Panc1 (cell line): ENCODE data around the gene BCO1. TPM values are rescaled to one million over a fixed set of nuclear protein-coding genes. Genes with fewer than 3 reads are reported as not detected.

Source experiments
- ATAC-seq: fragments of 200-7000 bp; cut with Tn5 transposase; 2 replicates; pipeline ENCODE4 v1.9.1; 2020; ENCODE audit warnings: mild to moderate bottlenecking, moderate library complexity
- BruUV-seq: library from RNA; stranded (reverse); fragments of 400-500 nt; replicated peaks from 2 replicates; lab custom pipeline; 2021; lab: Mats Ljungman, UMichigan
- CTCF ChIA-PET: fragments of 300-600 bp; sonication (Branson Sonifier 250); formaldehyde crosslinking; loops from one replicate; lab custom pipeline; 2022; ENCODE audit warnings: antibody characterized with exemption; lab: Charles Lee
- POLR2A ChIA-PET: fragments of 300-600 bp; sonication (Branson Sonifier 250); formaldehyde crosslinking; loops from one replicate; lab custom pipeline; 2022; ENCODE audit warnings: antibody characterized with exemption; lab: Charles Lee
- DNase-seq: peaks from one replicate; pipeline ENCODE4 v3.0.0-alpha.2; 2010; ENCODE audit warnings: low read depth, low spot score
- H3K27ac ChIP-seq: 2 replicates; pipeline ENCODE4 v1.5.1; 2011; ENCODE audit warnings: mild to moderate bottlenecking, low read length, inconsistent platforms
- H3K27me3 ChIP-seq: fragments of 200-500 bp; sonication (Bioruptor generic); 2 replicates; pipeline ENCODE4 v1.6.0; 2014; ENCODE audit warnings: low read length, inconsistent platforms; ENCODE audit not compliant: control insufficient read depth, insufficient read depth
- H3K36me3 ChIP-seq: fragments of 200-500 bp; sonication (Bioruptor generic); 2 replicates; pipeline ENCODE4 v1.5.1; 2014; ENCODE audit warnings: inconsistent platforms, mild to moderate bottlenecking, low read length, moderate library complexity; ENCODE audit not compliant: control insufficient read depth, insufficient read depth
- H3K4me1 ChIP-seq: 2 replicates; pipeline ENCODE4 v1.5.1; 2011; ENCODE audit warnings: inconsistent platforms, mild to moderate bottlenecking, low read length, moderate library complexity; ENCODE audit not compliant: control insufficient read depth, insufficient read depth
- H3K4me3 ChIP-seq, 2 experiments: 2 replicates each; pipeline ENCODE4 v1.5.1; 2011 to 2012; ENCODE audit warnings: low read depth in 2 of 2, low read length in 2 of 2, mild to moderate bottlenecking in 2 of 2, inconsistent platforms in 1 of 2, moderate library complexity in 1 of 2
- H3K9me3 ChIP-seq: fragments of 200-500 bp; sonication (Bioruptor generic); 2 replicates; pipeline ENCODE4 v1.5.1; 2014; ENCODE audit warnings: low read depth, mild to moderate bottlenecking, inconsistent platforms, low read length, moderate library complexity; ENCODE audit not compliant: control insufficient read depth, insufficient read depth
- CTCF ChIP-seq: fragments of 450-650 bp; IDR thresholded peaks from 2 replicates; pipeline ENCODE4 v1.5.1; 2017; ENCODE audit warnings: mild to moderate bottlenecking
- POLR2AphosphoS5 ChIP-seq: IDR thresholded peaks from 2 replicates; pipeline ENCODE4 v1.6.1; 2012; ENCODE audit warnings: mild to moderate bottlenecking, low read depth, low read length, moderate library complexity
- SIN3A ChIP-seq: IDR thresholded peaks from 2 replicates; pipeline ENCODE4 v1.6.1; 2012; ENCODE audit warnings: low read depth, mild to moderate bottlenecking, low read length, moderate library complexity, borderline replicate concordance; ENCODE audit not compliant: insufficient read depth
- TCF7L2 ChIP-seq: IDR thresholded peaks from 2 replicates; pipeline ENCODE4 v1.6.1; 2011; ENCODE audit warnings: mild to moderate bottlenecking, low read depth, low read length, inconsistent platforms
- in situ Hi-C: cut with HindIII; loops from 2 replicates; pipeline ENCODE4 v1.10.0; 2016; ENCODE audit warnings: low sequenced_read_pairs, low pct_unique_long_range_greater_than_20kb
- intact Hi-C: fragments of 100-400 bp; cut with micrococcal nuclease; formaldehyde crosslinking; loops from one replicate; pipeline ENCODE4 v1.10.0; 2022; ENCODE audit not compliant: unreplicated experiment
- total RNA-seq: library from RNA; stranded (reverse); gene quantifications from one replicate; pipeline ENCODE4 v1.2.1, GENCODE V29; 2021; ENCODE audit not compliant: unreplicated experiment
- TF ChIP-seq, protein P1 (sequence below), 2 experiments: IDR thresholded peaks; 2 replicates each; pipeline ENCODE4 v1.6.1; 2011 to 2012; ENCODE audit warnings: low read depth in 2 of 2, control low read depth in 1 of 2, low read length in 1 of 2, mild to moderate bottlenecking in 1 of 2, moderate library complexity in 1 of 2; ENCODE audit not compliant: insufficient read depth in 1 of 2

Gene BCO1
- total RNA-seq, 1 experiment from 2014 or later, result not detected

- Histone ChIP-seq H3K9me3 (no peaks in the 10 kb centered on the region), H3K27me3 (no peaks in the 10 kb centered on the region), H3K4me1 (no peaks in the 10 kb centered on the region), H3K27ac (no peak overlapping the region), H3K4me3 (no peak overlapping the region), H3K36me3 (no peaks in the 10 kb centered on the region)
- no peak for TF ChIP-seq TCF7L2
- no peak for TF ChIP-seq SIN3A
- no peak for TF ChIP-seq POLR2AphosphoS5
- ChIA-PET CTCF (no interaction called here), POLR2A (no interaction called here)
- no peak for DNase-seq
- ATAC-seq, result peak; percentile 58; the same call in 1 of the 2 replicates
- BruUV-seq, result no TSS peak
- in situ Hi-C loops (no loop called here), intact Hi-C loops (no loop called here)
Measured at GRCh38 chr16:81198635-81199034, 39.9 kb upstream of the BCO1 start.

DNA sequence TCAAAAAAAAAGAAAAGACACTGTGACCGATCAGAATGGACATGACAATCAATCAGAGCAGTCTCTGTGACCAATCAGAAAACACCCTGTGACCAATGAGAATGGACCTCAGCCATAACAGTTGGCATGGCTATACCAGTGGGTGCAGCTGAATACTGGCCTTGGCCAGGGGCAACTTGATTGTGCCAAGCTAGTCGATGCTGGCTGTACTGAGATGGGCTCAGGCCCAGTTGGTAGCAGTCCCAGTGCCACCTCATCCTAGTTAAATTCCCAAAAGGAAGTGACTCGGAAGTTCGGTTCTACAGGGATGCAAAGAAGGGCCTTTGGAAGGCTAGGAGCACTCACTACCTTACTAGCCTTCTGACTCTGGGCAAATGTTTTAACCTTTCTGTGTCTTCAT is 37.2 kb upstream of the BCO1 start:
- Histone ChIP-seq H3K9me3 (no peaks in the 10 kb centered on the region), H3K4me1 (no peaks in the 10 kb centered on the region), H3K27ac (no peak overlapping the region), H3K36me3 (no peaks in the 10 kb centered on the region), H3K4me3 (no peak overlapping the region), H3K27me3 (no peaks in the 10 kb centered on the region)
- DNase-seq (no peak), ATAC-seq (no peak)
- BruUV-seq, result no TSS peak
- in situ Hi-C loops, result no loop called here
- ChIA-PET CTCF (no interaction called here), POLR2A (no interaction called here)
- TF ChIP-seq TCF7L2, result no peak
- TF ChIP-seq SIN3A, result no peak
- no peak for TF ChIP-seq CTCF
- TF ChIP-seq POLR2AphosphoS5, result no peak
- TF ChIP-seq, protein P1, sequence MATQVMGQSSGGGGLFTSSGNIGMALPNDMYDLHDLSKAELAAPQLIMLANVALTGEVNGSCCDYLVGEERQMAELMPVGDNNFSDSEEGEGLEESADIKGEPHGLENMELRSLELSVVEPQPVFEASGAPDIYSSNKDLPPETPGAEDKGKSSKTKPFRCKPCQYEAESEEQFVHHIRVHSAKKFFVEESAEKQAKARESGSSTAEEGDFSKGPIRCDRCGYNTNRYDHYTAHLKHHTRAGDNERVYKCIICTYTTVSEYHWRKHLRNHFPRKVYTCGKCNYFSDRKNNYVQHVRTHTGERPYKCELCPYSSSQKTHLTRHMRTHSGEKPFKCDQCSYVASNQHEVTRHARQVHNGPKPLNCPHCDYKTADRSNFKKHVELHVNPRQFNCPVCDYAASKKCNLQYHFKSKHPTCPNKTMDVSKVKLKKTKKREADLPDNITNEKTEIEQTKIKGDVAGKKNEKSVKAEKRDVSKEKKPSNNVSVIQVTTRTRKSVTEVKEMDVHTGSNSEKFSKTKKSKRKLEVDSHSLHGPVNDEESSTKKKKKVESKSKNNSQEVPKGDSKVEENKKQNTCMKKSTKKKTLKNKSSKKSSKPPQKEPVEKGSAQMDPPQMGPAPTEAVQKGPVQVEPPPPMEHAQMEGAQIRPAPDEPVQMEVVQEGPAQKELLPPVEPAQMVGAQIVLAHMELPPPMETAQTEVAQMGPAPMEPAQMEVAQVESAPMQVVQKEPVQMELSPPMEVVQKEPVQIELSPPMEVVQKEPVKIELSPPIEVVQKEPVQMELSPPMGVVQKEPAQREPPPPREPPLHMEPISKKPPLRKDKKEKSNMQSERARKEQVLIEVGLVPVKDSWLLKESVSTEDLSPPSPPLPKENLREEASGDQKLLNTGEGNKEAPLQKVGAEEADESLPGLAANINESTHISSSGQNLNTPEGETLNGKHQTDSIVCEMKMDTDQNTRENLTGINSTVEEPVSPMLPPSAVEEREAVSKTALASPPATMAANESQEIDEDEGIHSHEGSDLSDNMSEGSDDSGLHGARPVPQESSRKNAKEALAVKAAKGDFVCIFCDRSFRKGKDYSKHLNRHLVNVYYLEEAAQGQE (IDR thresholded peaks at IDR 0.05; ENCODE audit: insufficient read depth in 1 of 2, low read depth in 2 of 2, low read length in 1 of 2), result no peak
- intact Hi-C loops, result no loop called here
